IMR-90 (cell line): ENCODE results near the gene CSGALNACT2. TPM values are rescaled to one million over a fixed set of nuclear protein-coding genes. Genes with fewer than 3 reads are reported as not detected.

Source experiments
- ATAC-seq: fragments of 200-7000 bp; cut with Tn5 transposase; 2 replicates; pipeline ENCODE4 v1.9.1; 2020; ENCODE audit warnings: low read depth, mild to moderate bottlenecking, moderate library complexity
- BruUV-seq: library from RNA; stranded (reverse); fragments of 400-500 nt; replicated peaks from 2 replicates; lab custom pipeline; 2021; lab: Mats Ljungman, UMichigan
- CTCF ChIA-PET: fragments of 300-600 bp; formaldehyde crosslinking; extraction: SDS; loops from one replicate; lab custom pipeline; 2021; ENCODE audit warnings: antibody characterized with exemption; lab: Yijun Ruan, JAX
- POLR2A ChIA-PET: fragments of 300-600 bp; sonication (Branson Sonifier 250); formaldehyde crosslinking; loops from one replicate; lab custom pipeline; 2022; ENCODE audit warnings: antibody characterized with exemption; ENCODE audit not compliant: unreplicated experiment; lab: Charles Lee
- DNase-seq: peaks from one replicate; pipeline ENCODE4 v3.0.0; 2013
- H2AFZ ChIP-seq: replicated peaks from 2 replicates; pipeline ENCODE3; 2013; ENCODE audit warnings: low read length, mild to moderate bottlenecking; ENCODE audit not compliant: poor library complexity
- H2AK5ac ChIP-seq: 2 replicates; pipeline ENCODE4 v1.6.1; 2013; ENCODE audit warnings: low read depth, low read length, inconsistent platforms
- H2AK9ac ChIP-seq: replicated peaks from 2 replicates; pipeline ENCODE3; 2013; ENCODE audit warnings: mild to moderate bottlenecking, low read depth, low read length, moderate library complexity; ENCODE audit not compliant: poor library complexity
- H2BK120ac ChIP-seq: 2 replicates; pipeline ENCODE4 v1.6.1; 2013; ENCODE audit warnings: low read depth, low read length, inconsistent platforms
- H2BK15ac ChIP-seq: 3 replicates; pipeline ENCODE4 v1.6.1; 2013; ENCODE audit warnings: low read depth, low read length, inconsistent platforms
- H2BK20ac ChIP-seq: 2 replicates; pipeline ENCODE4 v1.6.1; 2013; ENCODE audit warnings: low read depth, mild to moderate bottlenecking, inconsistent platforms, low read length, moderate library complexity
- H2BK5ac ChIP-seq: 2 replicates; pipeline ENCODE4 v1.6.1; 2013; ENCODE audit warnings: mild to moderate bottlenecking, low read depth, low read length, inconsistent platforms; ENCODE audit not compliant: poor library complexity, severe bottlenecking
- H3K14ac ChIP-seq: replicated peaks from 2 replicates; pipeline ENCODE4 v1.6.1; 2013; ENCODE audit warnings: low read depth, low read length, inconsistent platforms
- H3K18ac ChIP-seq: 2 replicates; pipeline ENCODE4 v1.6.1; 2013; ENCODE audit warnings: low read depth, low read length, control low read depth
- H3K23ac ChIP-seq: 2 replicates; pipeline ENCODE4 v1.6.1; 2013; ENCODE audit warnings: low read depth, low read length, inconsistent platforms
- H3K27ac ChIP-seq: 2 replicates; pipeline ENCODE4 v1.5.1; 2013; ENCODE audit warnings: mild to moderate bottlenecking, control low read depth, low read length; ENCODE audit not compliant: insufficient read depth
- H3K27me3 ChIP-seq: 2 replicates; pipeline ENCODE4 v1.6.1; 2013; ENCODE audit warnings: low read length; ENCODE audit not compliant: control insufficient read depth, insufficient read depth
- H3K36me3 ChIP-seq: 2 replicates; pipeline ENCODE4 v1.6.1; 2013; ENCODE audit warnings: low read length, mixed read lengths; ENCODE audit not compliant: control insufficient read depth, insufficient read depth
- H3K4ac ChIP-seq: 2 replicates; pipeline ENCODE4 v1.6.1; 2013; ENCODE audit warnings: low read depth, low read length, inconsistent platforms
- H3K4me1 ChIP-seq: 2 replicates; pipeline ENCODE4 v1.6.1; 2013; ENCODE audit warnings: low read length, mixed read lengths; ENCODE audit not compliant: control insufficient read depth, insufficient read depth
- H3K4me2 ChIP-seq: 2 replicates; pipeline ENCODE4 v1.6.1; 2013; ENCODE audit warnings: low read depth, mild to moderate bottlenecking, control low read depth, low read length, moderate library complexity
- H3K4me3 ChIP-seq: 2 replicates; pipeline ENCODE4 v1.5.1; 2013; ENCODE audit warnings: low read depth, mild to moderate bottlenecking, control low read depth, low read length, moderate library complexity; ENCODE audit not compliant: insufficient read depth
- H3K56ac ChIP-seq: 2 replicates; pipeline ENCODE4 v1.6.1; 2013; ENCODE audit warnings: low read length, inconsistent platforms; ENCODE audit not compliant: insufficient read depth; ENCODE audit errors: extremely low read depth
- H3K79me1 ChIP-seq, 2 experiments: 2 replicates each; pipeline ENCODE4 v1.6.1; 2013; ENCODE audit warnings: low read length in 2 of 2, inconsistent platforms in 1 of 2, low read depth in 1 of 2
- H3K9ac ChIP-seq: 2 replicates; pipeline ENCODE4 v1.6.1; 2013; ENCODE audit warnings: low read depth, low read length, control low read depth
- H3K9me1 ChIP-seq: 2 replicates; pipeline ENCODE4 v1.6.1; 2013; ENCODE audit warnings: low read length, inconsistent platforms; ENCODE audit not compliant: insufficient read depth
- H3K9me3 ChIP-seq: 2 replicates; pipeline ENCODE4 v1.6.1; 2013; ENCODE audit warnings: low read length; ENCODE audit not compliant: control insufficient read depth, insufficient read depth
- H4K20me1 ChIP-seq: 2 replicates; pipeline ENCODE4 v1.6.1; 2013; ENCODE audit warnings: low read length, inconsistent platforms; ENCODE audit not compliant: insufficient read depth
- H4K5ac ChIP-seq: 2 replicates; pipeline ENCODE4 v1.6.1; 2013; ENCODE audit warnings: mild to moderate bottlenecking, low read depth, low read length, control low read depth
- H4K8ac ChIP-seq, 2 experiments: 2 replicates each; pipeline ENCODE4 v1.6.1; 2013; ENCODE audit warnings: low read depth in 2 of 2, low read length in 2 of 2, control low read depth in 1 of 2, inconsistent platforms in 1 of 2
- H4K91ac ChIP-seq: 2 replicates; pipeline ENCODE4 v1.6.1; 2013; ENCODE audit warnings: low read depth, low read length, inconsistent platforms; ENCODE audit not compliant: insufficient read depth
- BHLHE40 ChIP-seq: fragments of 150-350 bp; IDR thresholded peaks from 2 replicates; pipeline ENCODE4 v1.6.1; 2016; ENCODE audit warnings: mild to moderate bottlenecking, low read depth, low read length
- CEBPB ChIP-seq: IDR thresholded peaks from 2 replicates; pipeline ENCODE4 v1.6.1; 2012; ENCODE audit warnings: low read depth, low read length, improper control_type of control experiment
- CHD1 ChIP-seq: IDR thresholded peaks from 2 replicates; pipeline ENCODE4 v1.6.1; 2012; ENCODE audit warnings: low read depth, low read length, improper control_type of control experiment
- CTCF ChIP-seq: conservative IDR thresholded peaks from 2 replicates; pipeline ENCODE4 v1.5.1; 2012; ENCODE audit warnings: mild to moderate bottlenecking, low read depth, low read length, improper control_type of control experiment
- ELK1 ChIP-seq: fragments of 150-350 bp; IDR thresholded peaks from 2 replicates; pipeline ENCODE4 v1.6.1; 2016; ENCODE audit warnings: low read depth, mild to moderate bottlenecking, low read length, moderate library complexity, borderline replicate concordance
- FOS ChIP-seq: fragments of 150-350 bp; IDR thresholded peaks from 2 replicates; pipeline ENCODE4 v1.6.1; 2016; ENCODE audit warnings: low read depth, low read length
- MAFK ChIP-seq: IDR thresholded peaks from 2 replicates; pipeline ENCODE4 v1.6.1; 2012; ENCODE audit warnings: low read depth, low read length, improper control_type of control experiment
- MAZ ChIP-seq: IDR thresholded peaks from 2 replicates; pipeline ENCODE4 v1.6.1; 2012; ENCODE audit warnings: low read depth, mild to moderate bottlenecking, low read length, improper control_type of control experiment, moderate library complexity, borderline replicate concordance
- MXI1 ChIP-seq: IDR thresholded peaks from 2 replicates; pipeline ENCODE4 v1.6.1; 2012; ENCODE audit warnings: low read depth, mild to moderate bottlenecking, low read length, moderate library complexity, borderline replicate concordance
- NFE2L2 ChIP-seq: fragments of 150-350 bp; IDR thresholded peaks from 2 replicates; pipeline ENCODE4 v1.6.1; 2016; ENCODE audit warnings: low read depth, mild to moderate bottlenecking, low read length
- POLR2A ChIP-seq: IDR thresholded peaks from 2 replicates; pipeline ENCODE4 v1.6.1; 2012; ENCODE audit warnings: mild to moderate bottlenecking, low read depth, low read length
- RAD21 ChIP-seq: IDR thresholded peaks from 2 replicates; pipeline ENCODE4 v1.6.1; 2012; ENCODE audit warnings: low read length, improper control_type of control experiment
- RCOR1 ChIP-seq: IDR thresholded peaks from 2 replicates; pipeline ENCODE4 v1.6.1; 2012; ENCODE audit warnings: mild to moderate bottlenecking, low read length, improper control_type of control experiment; ENCODE audit not compliant: insufficient replicate concordance
- RFX5 ChIP-seq: IDR thresholded peaks from 2 replicates; pipeline ENCODE4 v1.8.0; 2012; ENCODE audit warnings: low read depth, mild to moderate bottlenecking, low read length, moderate library complexity
- USF2 ChIP-seq: fragments of 150-350 bp; IDR thresholded peaks from 2 replicates; pipeline ENCODE4 v1.6.1; 2017; ENCODE audit warnings: mild to moderate bottlenecking, antibody characterized with exemption, low read length, low read depth
- WGBS, 2 experiments: methylation state at CpG; one replicate each; pipeline versions ENCODE4 v1.1.5 to v1.1.7; 2013; ENCODE audit warnings: missing lambda C conversion rate in 2 of 2; ENCODE audit not compliant: insufficient read length in 1 of 2; ENCODE audit errors: extremely low coverage in 2 of 2; 5-methylcytosine and 5-hydroxymethylcytosine counted together
- dilution Hi-C: fragments of 300-500 bp; cut with HindIII; formaldehyde crosslinking; loops from one replicate; pipeline ENCODE4 v1.14.3; 2018; ENCODE audit warnings: low sequenced_read_pairs; ENCODE audit not compliant: unreplicated experiment
- in situ Hi-C: fragments of 300-500 bp; cut with MboI; formaldehyde crosslinking; loops from 3 replicates; pipeline ENCODE4 v1.14.3; 2019; ENCODE audit warnings: low sequenced_read_pairs, inconsistent platforms, mixed read lengths
- intact Hi-C: fragments of 100-400 bp; cut with micrococcal nuclease; formaldehyde crosslinking; loops from 2 replicates; pipeline ENCODE4 v1.10.0; 2022
- polyA plus RNA-seq, 3 experiments: library from polyadenylated mRNA; depleted of rRNA; stranded (reverse); fragments of >200 nt; gene quantifications; 2 replicates each; pipeline ENCODE4 v1.2.3, GENCODE V29; 2012; ENCODE audit warnings: low replicate concordance in 1 of 3
- total RNA-seq: library from RNA; depleted of rRNA; stranded (reverse); fragments of >200 nt; gene quantifications from 2 replicates; pipeline ENCODE4 v1.2.3, GENCODE V29; 2012

CSGALNACT2 gene
- total and polyA plus RNA-seq, 2 of the 4 experiments (the other 2 are of a cell fraction): 6.5 to 13.1 TPM

- H3K4me3 ChIP-seq: no peak overlapping the region
- peaks cover 32% of the 10 kb centered on the region for H3K27me3 ChIP-seq
- H3K9ac ChIP-seq: no peak overlapping the region
- intact Hi-C loops (no loop called here), in situ Hi-C loops (no loop called here), dilution Hi-C loops (no loop called here)
- no peak overlapping the region for H2BK15ac ChIP-seq
- H3K27ac ChIP-seq: no peak overlapping the region
- H3K18ac ChIP-seq: no peak overlapping the region
- no peaks in the 10 kb centered on the region for H3K4me1 ChIP-seq
- H4K5ac ChIP-seq: no peak overlapping the region
- 71% methylated on average over 7 of the region's 19 CpGs; no CpG with 5 or more reads in 1 of the 2 experiments for WGBS, 2 experiments
- ATAC-seq: no peak
- no peak for DNase-seq
- no peak overlapping the region for H3K4ac ChIP-seq
- no peaks in the 10 kb centered on the region for H3K79me1 ChIP-seq
- H2BK120ac ChIP-seq: no peak overlapping the region
- H3K9me1 ChIP-seq: 0 out of 2 replicates have a peak, but pooled peaks cover 4% of the 10 kb centered on the region
- H2BK20ac ChIP-seq: no peak overlapping the region
- BruUV-seq: no TSS peak
- H3K4me2 ChIP-seq: no peak overlapping the region
- no peak overlapping the region for H2AK5ac ChIP-seq
- ChIA-PET CTCF (no interaction called here), POLR2A (no interaction called here)
- TF ChIP-seq POLR2A (no peak), RAD21 (no peak), RFX5 (no peak), MAFK (no peak), RCOR1 (no peak), MAZ (no peak), NFE2L2 (no peak), MXI1 (no peak), USF2 (no peak), CEBPB (no peak), FOS (no peak), BHLHE40 (no peak), CHD1 (no peak), CTCF (no peak), ELK1 (no peak)
- H3K56ac ChIP-seq: no peak overlapping the region
- H2BK5ac ChIP-seq: no peak overlapping the region
- no peaks in the 10 kb centered on the region for H3K36me3 ChIP-seq
- H4K91ac ChIP-seq: no peak overlapping the region
- no peak overlapping the region for H4K8ac ChIP-seq
- no peak overlapping the region for H3K23ac ChIP-seq
- H2AFZ ChIP-seq: no peak overlapping the region
- H2AK9ac ChIP-seq: no peak overlapping the region
- no peaks in the 10 kb centered on the region for H3K9me3 ChIP-seq
- no peak overlapping the region for H3K14ac ChIP-seq
- no peaks in the 10 kb centered on the region for H4K20me1 ChIP-seq
Observed at GRCh38 chr10:43118631-43119415, 19.4 kb upstream of the CSGALNACT2 start.
